HG03108 (cell line): ENCODE measurements around the gene ISOC2.
"Not testable (repeated sequence)": the region's sequence is repeated elsewhere in the genome, so short reads cannot be mapped to it uniquely, and the experiment has no call there.

ENCODE experiments used
- ATAC-seq: cut with Tn5 transposase; IDR thresholded peaks from one replicate; pipeline ENCODE4 v1.9.1; 2021; ENCODE audit warnings: moderate library complexity; ENCODE audit not compliant: unreplicated experiment

ISOC2 gene

DNA sequence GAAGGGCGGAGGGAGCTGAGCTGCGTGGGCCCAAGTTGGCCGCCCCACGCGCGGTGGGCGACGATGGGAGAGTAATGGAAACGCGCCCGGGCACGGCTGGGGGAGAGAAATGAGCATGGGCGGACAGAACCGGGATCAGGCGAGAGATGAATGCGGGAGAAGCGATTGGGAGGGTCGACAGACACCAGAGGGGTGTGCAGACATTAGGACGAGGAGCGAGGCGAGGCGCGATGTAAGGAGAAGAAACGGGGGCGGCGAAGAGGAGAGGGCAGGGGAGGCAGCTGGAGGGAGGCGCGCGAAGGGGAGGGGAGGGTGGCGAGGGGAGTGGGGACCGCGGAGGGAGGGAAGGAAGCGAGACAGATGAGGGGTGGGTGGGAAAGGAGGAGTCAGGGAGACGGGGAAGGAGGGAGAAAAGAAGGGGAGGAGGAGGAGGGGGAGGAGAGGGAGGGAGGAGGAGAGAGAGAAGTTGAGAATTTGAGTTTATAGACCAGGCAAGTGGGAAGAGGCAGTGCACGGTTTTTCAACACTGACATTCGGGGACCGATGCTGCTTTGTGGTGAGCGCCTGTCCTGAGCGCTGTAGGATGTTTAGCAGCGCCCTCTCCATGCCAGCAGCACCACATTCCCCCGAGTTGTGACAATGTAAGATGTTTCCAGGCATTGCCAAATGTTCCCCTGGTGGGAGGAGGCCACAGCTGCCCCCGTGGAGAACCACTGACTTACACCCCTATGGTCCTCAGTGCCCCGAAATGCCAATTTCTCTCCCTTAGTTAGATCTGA, 18.2 kb downstream of the ISOC2 start, which contains the start of gene SHISA7:
TSS of gene SHISA7 (minus strand) at position 256 of the 779 bp plus-strand sequence. CDS start 437 bp downstream, outside the sequence.
- no peak for ATAC-seq

DNA sequence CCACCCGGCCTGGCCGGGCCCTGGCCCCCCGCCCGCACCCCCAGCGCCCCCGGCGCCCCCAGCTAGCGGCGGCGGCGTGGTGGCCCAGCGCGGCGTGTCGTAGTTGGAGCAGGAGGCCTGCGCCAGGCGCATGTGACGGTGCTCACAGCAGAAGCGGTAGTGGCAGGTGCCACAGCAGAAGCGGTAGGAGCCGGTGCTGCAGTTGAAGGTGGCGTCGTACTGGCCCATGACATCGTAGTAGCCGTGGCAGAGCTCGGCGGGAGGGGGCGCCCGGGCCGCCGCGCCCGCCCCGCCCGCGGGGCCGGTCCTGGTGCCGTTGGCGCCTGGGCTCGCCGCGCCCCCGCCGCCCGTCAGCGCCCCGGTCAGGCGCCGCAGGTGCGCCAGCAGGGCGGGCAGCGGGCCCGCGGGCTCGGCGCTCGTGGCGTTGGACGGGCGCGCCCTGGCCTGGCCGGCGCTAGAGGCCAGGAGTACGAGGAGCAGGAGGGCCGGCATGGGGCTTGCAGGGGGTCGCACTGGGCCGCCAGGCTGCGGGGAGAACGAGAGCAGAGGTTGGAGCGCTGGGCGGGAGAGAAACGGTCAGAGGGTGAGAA, 19.0 kb downstream of the ISOC2 start:
- no peak for ATAC-seq

DNA sequence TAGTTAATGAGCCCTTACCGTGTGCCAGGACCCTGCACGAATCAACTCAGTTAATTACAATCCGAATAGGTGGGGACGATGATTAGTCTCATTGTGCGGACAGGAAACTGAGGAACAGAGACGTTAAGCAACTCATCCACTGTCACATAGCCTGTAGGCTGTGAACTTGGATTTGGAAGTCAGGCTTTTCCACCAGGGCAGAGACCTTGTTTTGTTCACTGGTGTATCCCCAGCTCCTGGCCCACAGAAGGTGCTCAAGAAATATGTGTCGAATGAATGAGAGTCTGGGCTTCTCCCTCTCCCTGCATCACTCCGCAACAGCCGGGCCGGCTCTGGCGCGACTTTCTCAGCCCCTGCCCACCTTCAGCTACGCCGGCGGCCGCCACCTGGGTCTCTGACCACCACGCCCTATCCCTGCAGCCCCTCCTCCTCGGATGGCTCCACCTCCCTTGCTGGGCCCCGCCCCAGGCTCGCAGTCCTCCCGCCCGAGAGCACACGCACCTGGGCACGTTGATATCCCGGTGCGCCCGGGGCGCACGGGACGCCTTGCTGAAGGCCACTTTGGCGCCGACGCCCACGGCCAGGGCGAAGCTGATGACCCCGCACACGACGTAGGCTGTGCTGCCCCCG, 19.6 kb downstream of the ISOC2 start:
- no peak for ATAC-seq

DNA sequence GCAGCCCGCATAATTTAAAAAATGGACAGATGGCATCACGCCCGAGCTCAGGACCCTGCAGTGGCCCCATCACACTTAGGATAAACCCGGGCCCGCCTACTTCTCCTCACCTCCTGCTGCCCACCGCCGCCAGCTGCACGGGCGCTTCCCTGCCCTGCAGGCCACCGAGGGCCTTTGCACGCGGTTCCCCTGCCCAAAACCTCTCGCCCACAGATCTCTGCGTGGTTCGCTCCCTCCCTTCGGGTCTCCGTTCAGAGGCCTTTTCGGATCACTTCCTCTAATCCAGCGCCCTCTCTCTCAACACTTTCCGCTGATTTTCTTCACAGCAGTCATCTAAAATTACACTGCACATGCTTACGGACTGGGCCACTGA, 20.1 kb downstream of the ISOC2 start:
- ATAC-seq: no peak

DNA sequence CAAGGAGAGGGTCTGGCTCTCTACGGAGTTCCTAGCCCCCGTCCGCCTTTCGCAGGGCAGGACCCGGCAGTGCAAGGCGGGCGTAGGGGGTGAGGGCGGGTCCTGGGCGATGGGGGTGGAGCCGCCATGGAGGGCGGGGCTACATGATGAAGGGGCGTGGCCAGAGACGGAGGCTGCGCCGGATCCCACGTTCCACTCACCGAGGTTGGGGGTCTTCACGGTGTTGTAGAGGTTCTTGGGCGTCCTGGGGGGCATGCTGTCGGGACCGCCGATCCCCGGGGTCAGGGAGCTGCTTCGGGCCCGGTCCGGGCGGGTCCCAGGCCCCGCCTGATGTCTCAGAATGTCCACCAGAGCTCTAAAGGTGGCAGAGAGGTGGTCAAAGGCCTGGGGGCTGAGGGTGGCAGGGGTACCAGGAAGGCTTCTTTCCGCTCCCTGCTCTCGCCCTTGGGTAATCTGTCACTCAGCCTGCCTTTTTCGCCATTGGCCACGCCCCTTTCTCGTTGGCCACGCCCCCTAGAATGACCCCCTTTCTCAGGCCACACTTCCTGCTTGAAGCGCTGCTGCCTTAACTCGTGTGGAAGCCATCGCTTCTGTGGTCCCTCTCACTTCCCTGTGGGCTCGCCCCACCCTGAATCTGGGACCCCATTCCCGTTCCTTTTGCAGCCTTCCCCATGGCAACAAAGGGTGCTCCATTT, 20.9 kb downstream of the ISOC2 start:
- no peak for ATAC-seq

DNA sequence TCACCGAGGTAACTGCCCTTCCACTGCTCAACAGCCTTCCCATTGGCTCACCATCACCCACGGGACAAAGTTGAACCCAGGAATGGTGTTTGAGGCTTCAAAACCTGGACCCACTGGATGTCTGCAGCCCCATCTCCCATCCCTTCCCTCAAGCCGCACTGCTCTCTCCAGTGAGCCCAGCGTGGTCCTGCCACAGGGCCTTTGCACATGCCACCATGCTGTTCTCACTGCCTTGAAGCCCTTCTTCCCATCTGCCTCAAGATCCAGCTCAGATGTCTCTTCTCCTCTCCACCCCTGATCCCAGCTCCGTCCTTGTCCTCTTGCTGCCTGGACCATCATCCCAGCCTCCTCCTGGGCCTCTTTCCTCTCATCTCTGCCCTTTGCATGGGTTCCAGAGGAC, 22.4 kb downstream of the ISOC2 start:
- ATAC-seq: no peak

DNA sequence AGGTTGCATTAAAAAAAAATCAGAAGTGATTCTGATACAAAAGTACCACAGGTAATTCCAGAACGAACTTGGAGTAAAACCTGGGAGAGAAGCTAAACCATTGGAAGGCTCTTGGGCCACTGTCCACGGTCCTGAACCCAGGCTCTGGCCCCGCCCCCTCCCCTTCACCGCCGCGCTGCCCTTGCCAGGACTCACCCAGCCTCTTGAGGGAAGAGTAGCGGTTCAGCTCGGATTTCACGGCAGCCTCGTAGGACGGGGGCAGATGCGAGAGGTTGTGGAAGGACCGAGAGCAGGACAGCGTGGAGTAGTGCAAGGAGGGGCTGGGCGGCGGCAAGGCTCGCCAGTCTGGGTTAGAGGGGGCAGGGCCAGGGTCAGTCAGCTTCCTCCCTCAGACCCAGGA, 24.0 kb downstream of the ISOC2 start:
- no peak for ATAC-seq

DNA sequence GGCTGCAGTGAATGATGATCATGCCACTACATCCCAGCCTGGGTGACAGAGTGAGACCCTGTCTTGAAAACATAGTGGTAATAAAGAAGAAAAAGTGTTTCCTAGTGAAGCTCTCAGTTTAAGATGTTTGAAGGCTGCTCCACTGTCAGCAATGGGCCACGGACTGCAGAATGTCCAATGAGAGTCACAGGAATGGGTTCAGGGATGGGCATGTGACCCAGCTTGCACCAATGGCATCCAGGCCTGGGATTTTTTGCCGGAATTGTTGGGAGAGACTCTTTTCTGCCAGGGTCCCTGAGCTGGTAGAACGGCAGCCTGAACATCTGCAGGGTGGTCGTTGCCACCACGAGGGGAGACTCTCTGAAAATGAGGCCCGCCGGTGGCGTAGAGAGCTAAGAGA, 24.6 kb downstream of the ISOC2 start:
- ATAC-seq: no peak

DNA sequence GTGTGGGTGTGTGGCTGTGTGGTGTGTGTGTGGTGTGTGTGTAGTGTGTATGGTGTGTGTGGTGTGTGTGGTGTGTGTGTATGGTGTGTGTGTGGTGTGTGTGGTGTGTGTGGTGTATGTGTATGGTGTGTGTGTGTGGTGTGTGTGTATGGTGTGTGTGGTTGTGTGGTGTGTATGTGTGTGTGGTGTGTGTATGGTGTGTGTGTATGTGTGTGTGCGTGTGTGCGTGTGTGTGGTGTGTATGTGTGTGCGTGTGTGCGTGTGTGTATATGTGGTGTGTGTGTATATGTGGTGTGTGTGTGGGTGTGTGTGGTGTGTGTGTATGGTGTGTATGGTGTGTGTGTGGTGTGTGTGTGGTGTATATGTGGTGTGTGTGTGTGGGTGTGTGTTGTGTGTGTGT, 26.4 kb downstream of the ISOC2 start:
- ATAC-seq: no peak

DNA sequence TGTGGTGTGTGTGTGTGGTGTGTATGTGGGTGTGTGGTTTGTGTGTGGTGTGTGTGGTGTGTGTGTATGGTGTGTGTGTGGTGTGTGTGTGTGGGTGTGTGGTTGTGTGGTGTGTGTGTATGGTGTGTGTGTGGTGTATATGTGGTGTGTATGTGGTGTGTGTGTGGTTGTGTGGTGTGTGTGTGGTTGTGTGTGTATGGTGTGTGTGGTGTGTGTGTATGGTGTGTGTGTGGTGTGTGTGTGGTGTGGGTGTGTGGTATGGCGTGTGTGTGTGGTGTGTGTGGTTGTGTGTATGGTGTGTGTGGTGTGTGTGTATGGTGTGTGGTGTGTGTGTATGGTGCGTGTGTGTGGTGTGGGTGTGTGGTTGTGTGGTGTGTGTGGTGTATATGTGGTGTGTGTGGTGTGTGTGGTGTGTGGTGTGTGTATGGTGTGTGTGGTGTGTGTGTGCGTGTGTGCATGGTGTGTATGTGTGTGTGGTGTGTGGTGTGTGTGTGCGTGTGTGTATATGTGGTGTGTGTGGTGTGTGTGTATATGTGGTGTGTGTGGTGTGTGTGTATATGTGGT, 27.0 kb downstream of the ISOC2 start:
- ATAC-seq: no peak

DNA sequence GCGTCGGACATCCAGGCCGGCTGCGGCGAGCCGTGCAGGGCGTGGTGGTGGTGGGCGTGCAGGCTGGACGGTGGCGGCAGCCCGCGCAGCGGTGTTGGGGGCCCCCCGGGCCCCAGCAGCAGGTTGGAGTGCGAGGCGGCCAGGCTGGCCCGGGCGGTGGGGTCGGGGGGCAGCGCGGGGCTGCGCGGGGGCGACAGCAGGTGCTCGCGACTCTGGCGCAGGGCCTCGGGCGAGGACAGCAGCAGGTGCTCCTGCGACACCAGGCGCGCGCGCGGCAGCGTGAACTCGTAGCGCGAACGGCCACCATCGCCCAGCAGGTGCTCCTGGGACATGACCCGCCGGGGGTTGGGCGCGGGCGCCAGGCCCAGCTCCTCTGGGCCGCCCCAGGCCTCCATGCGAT, 28.1 kb downstream of the ISOC2 start:
- no peak for ATAC-seq

DNA sequence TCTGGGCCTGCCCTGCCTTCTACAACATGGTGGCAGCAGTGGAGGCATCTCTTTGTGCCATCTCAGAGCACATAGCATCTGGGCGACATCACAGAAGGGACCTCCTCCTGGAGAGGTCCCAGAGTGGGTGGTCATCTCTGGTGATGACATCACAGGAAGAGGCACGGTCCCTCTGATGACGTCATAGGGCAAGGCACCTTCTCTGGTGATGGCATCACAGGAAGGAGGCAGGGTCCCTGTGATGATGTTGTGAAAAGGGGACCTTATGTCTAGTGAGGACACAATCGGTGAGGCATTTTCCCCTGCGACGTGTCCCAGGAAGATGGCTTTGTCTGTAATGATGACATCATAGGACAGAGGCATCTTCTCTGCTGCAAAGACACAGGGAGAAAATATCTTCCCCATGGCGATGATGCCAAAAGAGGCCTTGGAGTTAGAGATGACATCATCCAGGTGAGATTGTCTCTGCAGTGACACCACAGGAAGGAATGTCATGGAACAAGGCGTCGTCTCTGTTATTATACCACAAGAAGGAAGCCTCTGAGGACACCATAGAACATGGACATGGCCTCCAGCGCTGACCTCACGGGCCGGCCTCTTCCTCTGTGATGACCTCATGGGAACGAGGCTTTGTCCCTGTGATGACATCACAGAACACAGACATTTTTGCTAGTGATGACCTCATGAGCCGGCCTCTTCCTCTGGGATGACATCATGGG, 29.0 kb downstream of the ISOC2 start:
- no peak for ATAC-seq

DNA sequence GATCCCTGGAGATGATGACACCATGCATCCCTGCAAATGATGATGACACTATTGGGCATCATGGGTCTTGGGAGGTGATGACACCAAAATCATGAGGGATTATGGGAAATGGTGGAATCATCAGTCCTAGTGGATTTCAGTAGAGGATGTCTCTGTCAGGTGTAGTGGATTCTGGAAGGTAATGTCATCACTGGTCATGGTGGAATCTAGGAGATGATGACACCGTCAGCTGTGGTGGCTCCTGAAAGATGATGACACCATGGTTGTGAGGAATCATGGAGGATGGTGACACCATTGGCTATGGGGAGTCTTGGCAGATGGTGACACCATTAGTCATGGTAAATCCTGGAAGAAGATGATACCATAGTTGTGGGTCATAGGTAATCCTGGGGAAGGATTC, 30.3 kb downstream of the ISOC2 start:
- no peak for ATAC-seq

DNA sequence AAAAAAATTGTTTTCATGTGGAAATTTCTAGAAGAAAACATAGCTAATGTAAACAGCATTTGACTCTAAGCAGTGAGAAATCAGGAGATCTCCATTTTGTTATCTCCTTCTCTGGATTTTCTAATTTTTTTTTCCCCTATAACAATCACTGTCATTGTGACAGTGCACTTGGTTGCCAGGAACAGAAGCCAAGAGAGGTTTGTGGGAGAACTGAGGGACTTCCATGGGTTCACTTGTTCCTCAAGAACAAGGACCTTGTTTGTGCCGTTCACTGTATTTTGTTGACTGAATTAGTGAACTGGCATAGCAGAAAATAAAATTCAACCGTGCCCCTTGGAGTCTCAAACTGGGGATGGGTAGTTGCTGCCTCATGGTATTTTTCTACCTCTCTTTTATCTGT, 35.4 kb downstream of the ISOC2 start:
- ATAC-seq: no peak

DNA sequence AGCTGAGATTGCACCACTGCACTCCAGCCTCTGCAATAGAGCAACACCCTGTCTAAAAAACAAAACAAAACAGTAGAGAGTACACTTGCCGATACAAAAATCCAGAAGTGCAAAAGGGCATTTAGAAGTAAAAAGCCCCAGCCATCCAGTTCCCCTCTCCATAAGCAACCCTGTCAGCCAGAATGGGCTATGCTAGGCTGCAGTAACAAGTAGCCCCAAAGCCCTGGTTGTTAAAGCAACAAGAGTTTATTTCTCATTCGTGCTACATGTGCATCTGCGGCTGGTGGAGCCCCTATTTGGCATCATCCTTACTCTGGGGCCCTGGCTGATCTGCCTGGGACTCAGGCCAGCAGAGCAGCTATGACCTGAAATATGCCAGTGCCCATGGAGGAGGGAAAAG, 36.9 kb downstream of the ISOC2 start:
- no peak for ATAC-seq

DNA sequence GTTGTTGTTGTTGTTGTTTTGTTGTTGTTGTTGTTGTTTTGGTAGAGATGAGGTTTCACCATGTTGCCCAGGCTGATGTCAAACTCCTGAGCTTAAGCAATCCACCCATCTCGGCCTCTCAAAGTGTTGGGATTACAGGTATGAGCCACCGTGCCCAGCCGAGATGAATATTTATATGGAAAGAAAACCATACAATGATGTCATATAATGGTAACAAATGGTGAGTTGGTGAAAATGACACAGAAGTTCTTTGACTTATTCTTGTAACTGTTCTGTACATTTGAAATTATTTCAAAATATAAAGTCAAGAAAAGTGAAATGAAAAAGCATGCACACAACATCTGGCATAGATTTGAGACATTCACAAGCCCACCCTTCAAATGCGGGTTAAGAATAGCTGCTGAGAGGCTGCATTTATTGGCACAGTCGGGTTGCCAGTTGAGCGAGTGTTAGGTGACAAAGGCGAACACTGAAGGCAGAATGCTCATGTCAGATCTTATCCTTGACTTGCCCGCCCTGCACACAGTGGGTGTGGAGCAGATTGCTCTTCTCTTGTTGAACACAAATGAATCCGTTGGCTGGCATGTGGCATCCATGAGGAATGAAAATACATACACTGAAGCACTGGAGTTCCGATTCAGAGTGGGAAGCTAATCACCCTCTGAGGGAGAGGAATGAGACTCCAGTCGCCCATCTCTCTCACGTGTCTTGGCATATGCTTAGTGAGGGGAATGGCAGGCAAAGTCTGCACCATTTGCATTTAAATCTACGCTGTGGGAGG, 38.0 kb downstream of the ISOC2 start:
- ATAC-seq: no peak

DNA sequence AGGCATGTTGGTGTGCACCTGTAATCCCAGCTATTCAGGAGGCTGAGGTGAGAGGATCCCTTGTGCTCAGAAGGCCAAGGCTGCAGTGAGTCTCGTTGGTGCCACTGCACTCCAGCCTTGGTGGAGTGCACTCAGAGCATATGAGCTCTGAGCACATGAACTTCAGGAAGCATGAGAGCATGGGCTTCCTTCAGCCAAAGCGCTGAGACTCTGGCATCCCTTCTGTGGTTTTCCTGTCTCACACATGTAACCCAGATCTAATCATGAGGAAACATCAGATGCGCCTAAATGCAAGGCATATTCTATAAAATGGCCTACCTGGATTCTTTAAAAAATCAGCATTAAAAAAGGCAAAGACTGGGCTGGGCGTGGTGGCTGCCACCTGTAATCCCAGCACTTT, 40.2 kb downstream of the ISOC2 start:
- not testable (repeated sequence) for ATAC-seq

DNA sequence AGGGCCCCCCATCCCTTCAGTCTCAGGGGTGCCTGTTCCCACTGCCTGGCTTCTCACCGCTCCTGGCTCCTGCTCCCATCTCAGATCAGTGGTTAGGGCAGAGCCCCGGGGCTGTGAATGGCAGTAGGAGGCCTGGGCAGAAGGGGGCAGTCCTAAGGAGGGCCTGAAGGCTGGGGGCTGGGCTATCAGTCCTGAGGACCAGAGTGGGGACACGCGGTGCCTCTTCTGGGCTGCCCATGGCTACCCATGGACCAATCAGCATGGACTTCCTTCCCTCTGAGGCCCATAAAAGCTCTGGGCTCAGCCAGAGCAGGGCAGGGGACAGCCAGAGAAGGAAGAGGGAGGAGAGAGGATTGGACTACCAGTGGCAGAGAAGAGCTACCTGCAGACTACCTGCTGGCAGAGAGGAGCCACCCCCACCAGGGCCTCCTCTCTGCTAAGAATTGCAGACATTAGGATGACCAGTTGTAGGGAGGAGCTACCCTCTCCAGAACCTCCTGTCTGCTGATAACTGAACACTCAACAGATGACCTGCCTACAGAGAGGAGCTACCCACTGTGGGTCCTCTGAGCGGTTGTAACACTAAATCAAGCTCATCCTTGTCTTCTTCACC, 41.7 kb downstream of the ISOC2 start:
- no peak for ATAC-seq

DNA sequence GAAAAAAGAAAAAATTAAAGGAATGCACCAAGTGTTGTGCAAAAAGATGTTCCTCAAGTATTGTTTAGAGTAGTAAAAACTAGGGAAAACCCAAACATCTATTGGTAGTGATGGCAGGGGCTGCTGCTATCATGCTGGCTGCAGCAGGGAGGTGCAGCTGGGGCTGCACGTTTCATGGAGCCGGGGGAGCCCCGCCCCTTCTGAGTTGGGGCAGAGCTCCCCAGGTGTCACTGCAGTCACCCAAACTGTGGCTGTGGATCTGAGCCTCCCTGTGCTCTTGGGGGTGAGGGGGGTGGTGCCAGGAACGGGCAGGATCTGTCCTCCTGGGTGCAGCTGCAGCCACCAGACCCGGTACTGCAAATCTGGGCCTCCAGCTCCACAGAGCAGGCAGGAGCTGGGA, 42.3 kb downstream of the ISOC2 start:
- ATAC-seq: no peak

DNA sequence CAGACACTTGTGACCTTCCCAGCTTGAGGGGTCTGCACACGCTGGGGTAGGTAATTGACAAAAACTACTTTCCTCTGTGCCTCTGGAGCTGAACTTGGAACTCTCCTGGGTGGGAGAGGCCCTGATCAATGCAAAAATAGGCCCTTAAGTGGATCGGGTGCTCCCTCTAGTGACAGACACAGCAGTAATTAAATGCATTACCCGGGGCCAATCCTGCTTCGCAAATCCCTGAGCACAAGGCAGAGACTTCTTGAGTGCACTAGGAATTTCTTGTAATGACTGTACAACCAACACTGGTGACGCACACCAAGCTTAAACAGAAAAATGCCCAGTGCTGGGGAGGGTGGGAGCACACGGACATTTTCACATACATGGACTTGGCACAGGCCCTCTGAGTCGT, 43.3 kb downstream of the ISOC2 start:
- no peak for ATAC-seq
